Erythroblast (primary cell): ENCODE results near the gene UBAP2.

Experiments
- GATA1 ChIP-seq: IDR thresholded peaks from 2 replicates; pipeline ENCODE4 v1.6.1; 2011; ENCODE audit warnings: low read depth, mild to moderate bottlenecking, control low read depth, low read length, moderate library complexity
- POLR2A ChIP-seq: IDR thresholded peaks from 2 replicates; pipeline ENCODE4 v1.6.1; 2011; ENCODE audit warnings: mild to moderate bottlenecking, low read length

GRCh38 chr9:33927694-33928093 lies 121.0 kb downstream of the UBAP2 start:
- TF ChIP-seq POLR2A (no peak), GATA1 (no peak)
